Osteoblast (primary cell): Measurements from ENCODE around the gene DLG4. TPM values are rescaled to one million over a fixed set of nuclear protein-coding genes. Genes with fewer than 3 reads are reported as not detected.
A peak's percentile ranks its signal among the peaks of the same experiment; 100 is the strongest.

Experiments
- DNase-seq: peaks from one replicate; pipeline ENCODE4 v3.0.0; 2011; ENCODE audit warnings: low spot score, mixed read lengths; ENCODE audit not compliant: insufficient read length; ENCODE audit errors: missing footprints
- H2AFZ ChIP-seq: 2 replicates; pipeline ENCODE4 v1.6.0; 2011; ENCODE audit warnings: mild to moderate bottlenecking, low read length
- H3K27ac ChIP-seq: 2 replicates; pipeline ENCODE4 v1.5.1; 2011; ENCODE audit warnings: mild to moderate bottlenecking, low read depth, low read length, moderate library complexity
- H3K27me3 ChIP-seq: 2 replicates; pipeline ENCODE4 v1.6.0; 2012; ENCODE audit warnings: mild to moderate bottlenecking, control low read depth, inconsistent platforms, low read length, moderate library complexity; ENCODE audit not compliant: insufficient read depth
- H3K36me3 ChIP-seq: 2 replicates; pipeline ENCODE4 v1.5.1; 2011; ENCODE audit warnings: mild to moderate bottlenecking, low read length, control low read depth, moderate library complexity; ENCODE audit not compliant: insufficient read depth
- H3K4me1 ChIP-seq: 2 replicates; pipeline ENCODE4 v1.5.1; 2011; ENCODE audit warnings: mild to moderate bottlenecking, low read length, control low read depth, moderate library complexity; ENCODE audit not compliant: insufficient read depth
- H3K4me2 ChIP-seq: 2 replicates; pipeline ENCODE4 v1.6.0; 2011; ENCODE audit warnings: mild to moderate bottlenecking, low read length; ENCODE audit not compliant: insufficient read depth
- H3K4me3 ChIP-seq: fragments of 200-600 bp; sonication (generic); 3 replicates; pipeline ENCODE4 v1.5.1; 2012; ENCODE audit warnings: mild to moderate bottlenecking, low read length, inconsistent platforms; ENCODE audit not compliant: insufficient read depth
- H3K79me2 ChIP-seq: 2 replicates; pipeline ENCODE4 v1.6.0; 2012; ENCODE audit warnings: mild to moderate bottlenecking, low read length, control low read depth, inconsistent platforms; ENCODE audit not compliant: insufficient read depth
- H3K9me3 ChIP-seq: 2 replicates; pipeline ENCODE4 v1.5.1; 2011; ENCODE audit warnings: low read depth, low read length, control low read depth
- H4K20me1 ChIP-seq: 2 replicates; pipeline ENCODE4 v1.6.0; 2012; ENCODE audit warnings: mild to moderate bottlenecking, low read length, control low read depth; ENCODE audit not compliant: insufficient read depth
- CTCF ChIP-seq: IDR thresholded peaks from 2 replicates; pipeline ENCODE4 v1.5.1; 2011; ENCODE audit warnings: mild to moderate bottlenecking, low read depth, low read length, moderate library complexity; ENCODE audit errors: extremely low read depth
- small RNA-seq: library from RNA; depleted of rRNA; stranded (forward); fragments of <200 nt; gene quantifications from one replicate; pipeline ENCODE3, GENCODE V24; 2012
- total RNA-seq: library from RNA; depleted of rRNA; stranded (reverse); fragments of >200 nt; gene quantifications from 2 replicates; pipeline ENCODE4 v1.2.3, GENCODE V29; 2012

Gene DLG4
- total RNA-seq, 1 donor, result 10.1 TPM

- Histone ChIP-seq H3K27me3 (peaks cover 31% of the 10 kb centered on the region), H3K79me2 (no peaks in the 10 kb centered on the region), H3K4me3 (no peak overlapping the region), H3K27ac (no peak overlapping the region), H3K36me3 (no peaks in the 10 kb centered on the region), H3K9me3 (no peaks in the 10 kb centered on the region), H4K20me1 (no peaks in the 10 kb centered on the region), H2AFZ (no peak overlapping the region), H3K4me1 (no peaks in the 10 kb centered on the region), H3K4me2 (no peak overlapping the region)
- peak; percentile 25 for DNase-seq
- TF ChIP-seq CTCF, result no peak
These were observed 80.2 kb downstream of the DLG4 start for GRCh38 chr17:7139400-7139799.

- Histone ChIP-seq H4K20me1 (no peaks in the 10 kb centered on the region), H3K9me3 (no peaks in the 10 kb centered on the region), H3K27me3 (peaks cover 31% of the 10 kb centered on the region), H2AFZ (no peak overlapping the region), H3K4me3 (no peak overlapping the region), H3K79me2 (no peaks in the 10 kb centered on the region), H3K4me2 (no peak overlapping the region), H3K36me3 (no peaks in the 10 kb centered on the region), H3K27ac (no peak overlapping the region), H3K4me1 (no peaks in the 10 kb centered on the region)
- TF ChIP-seq CTCF, result no peak
- DNase-seq, result peak; percentile 39
These were observed 80.7 kb downstream of the DLG4 start for GRCh38 chr17:7138800-7139381.

GRCh38 chr17:7137171-7137943 lies 82.3 kb downstream of the DLG4 start:
- no peaks in the 10 kb centered on the region for H3K36me3 ChIP-seq
- H3K9me3 ChIP-seq, result no peaks in the 10 kb centered on the region
- H3K4me3 ChIP-seq, result no peak overlapping the region
- no peak overlapping the region for H2AFZ ChIP-seq
- DNase-seq, result peak; percentile 32
- TF ChIP-seq CTCF, result no peak
- peaks cover 35% of the 10 kb centered on the region for H3K27me3 ChIP-seq
- no peaks in the 10 kb centered on the region for H3K79me2 ChIP-seq
- H3K4me2 ChIP-seq, result no peak overlapping the region
- H4K20me1 ChIP-seq, result no peaks in the 10 kb centered on the region
- no peaks in the 10 kb centered on the region for H3K4me1 ChIP-seq
- H3K27ac ChIP-seq, result no peak overlapping the region

Small RNA genes lying within 50 kb of the gene (small RNA-seq; reads per million reads assigned to genes)
- not detected for gene AC120057.4
- gene MIR324, result 384 reads per million, percentile 98 among the genes with 10 or more reads in this experiment
- gene RF00019, result not detected

Other genes with a start within 250 kb of the DLG4 start
- not detected in 2 replicates for gene ALOX12, start 223.8 kb downstream of the DLG4 start, total RNA-seq
- gene RNASEK, start 207.2 kb downstream of the DLG4 start, total RNA-seq, result 37.3 and 38.9 TPM in 2 replicates
- gene BCL6B, start 196.8 kb downstream of the DLG4 start, total RNA-seq, result not detected in 2 replicates
- gene SLC16A13, start 183.8 kb downstream of the DLG4 start, total RNA-seq, result 1.2 and 1.4 TPM in 2 replicates
- gene SLC16A11, start 175.7 kb downstream of the DLG4 start, total RNA-seq, result 0.29 and 0.36 TPM in 2 replicates
- gene CLEC10A, start 139.6 kb downstream of the DLG4 start, total RNA-seq, result not detected in 2 replicates
- gene ASGR2, start 105.0 kb downstream of the DLG4 start, total RNA-seq, result under 0.01 TPM in 1 of 2 replicates, not detected in the other
- 0.88 and 1.1 TPM in 2 replicates for gene ASGR1, start 40.5 kb downstream of the DLG4 start, total RNA-seq
- 162 and 163 TPM in 2 replicates for gene ACADVL, start 102 bp upstream of the DLG4 start, total RNA-seq
- 106 and 123 TPM in 2 replicates for gene DVL2, start 14.7 kb upstream of the DLG4 start, total RNA-seq
- 53.2 and 55.4 TPM in 2 replicates for gene PHF23, start 19.6 kb upstream of the DLG4 start, total RNA-seq
- 396 and 422 TPM in 2 replicates for gene GABARAP, start 22.6 kb upstream of the DLG4 start, total RNA-seq
- 29.8 and 31.8 TPM in 2 replicates for gene CTDNEP1, start 31.9 kb upstream of the DLG4 start, total RNA-seq
- 21.7 and 26.2 TPM in 2 replicates for gene ELP5, start 32.4 kb upstream of the DLG4 start, total RNA-seq
- 0.36 and 1.8 TPM in 2 replicates for gene CLDN7, start 42.6 kb upstream of the DLG4 start, total RNA-seq
- under 0.01 and 0.29 TPM in 2 replicates for gene SLC2A4, start 61.9 kb upstream of the DLG4 start, total RNA-seq
- gene YBX2, start 74.8 kb upstream of the DLG4 start, total RNA-seq, result under 0.01 TPM in 1 of 2 replicates, not detected in the other
- 436 and 491 TPM in 2 replicates for gene EIF5A, start 87.8 kb upstream of the DLG4 start, total RNA-seq
- 46.9 and 48.1 TPM in 2 replicates for gene GPS2, start 95.5 kb upstream of the DLG4 start, total RNA-seq
- gene NEURL4, start 109.5 kb upstream of the DLG4 start, total RNA-seq, result 14.7 and 18.8 TPM in 2 replicates
- 0.59 TPM in 1 of 2 replicates, not detected in the other for gene ACAP1, start 116.7 kb upstream of the DLG4 start, total RNA-seq
- gene KCTD11, start 132.3 kb upstream of the DLG4 start, total RNA-seq, result 11.5 and 11.9 TPM in 2 replicates
- not detected in 2 replicates for gene TMEM95, start 135.3 kb upstream of the DLG4 start, total RNA-seq
- gene TNK1, start 161.3 kb upstream of the DLG4 start, total RNA-seq, result 0.36 TPM in 1 of 2 replicates, not detected in the other
- gene PLSCR3, start 174.7 kb upstream of the DLG4 start, total RNA-seq, result 19.4 and 27.9 TPM in 2 replicates
- gene TMEM256, start 184.3 kb upstream of the DLG4 start, total RNA-seq, result 59.4 and 84.6 TPM in 2 replicates
- gene NLGN2, start 188.0 kb upstream of the DLG4 start, total RNA-seq, result 5.3 and 5.8 TPM in 2 replicates
- gene SPEM1, start 200.5 kb upstream of the DLG4 start, total RNA-seq, result not detected in 2 replicates
- gene SPEM2, start 205.8 kb upstream of the DLG4 start, total RNA-seq, result not detected in 2 replicates
- not detected in 2 replicates for gene SPEM3, start 209.0 kb upstream of the DLG4 start, total RNA-seq
- 1.2 and 1.8 TPM in 2 replicates for gene TMEM102, start 215.6 kb upstream of the DLG4 start, total RNA-seq
- gene FGF11, start 219.7 kb upstream of the DLG4 start, total RNA-seq, result 0.29 and 0.36 TPM in 2 replicates
- 5.3 and 5.4 TPM in 2 replicates for gene CHRNB1, start 225.2 kb upstream of the DLG4 start, total RNA-seq